ENCODE results near the gene PHF14.
"Not testable (repeated sequence)": the region's sequence is repeated elsewhere in the genome, so short reads cannot be mapped to it uniquely, and the experiment has no call there.

PHF14 gene

GRCh38 chr7:10990748-10991147 lies 17.1 kb downstream of the PHF14 start:
- DNase-seq, result not testable (repeated sequence)

GRCh38 chr7:10995482-10996166 lies 22.0 kb downstream of the PHF14 start:
- not testable (repeated sequence) for DNase-seq

GRCh38 chr7:10998996-10999757 lies 25.5 kb downstream of the PHF14 start:
- DNase-seq, result no peak

GRCh38 chr7:11005202-11005601 lies 31.5 kb downstream of the PHF14 start:
- no peak for DNase-seq

- DNase-seq, result no peak
Measured at GRCh38 chr7:11006291-11006690, 32.6 kb downstream of the PHF14 start.

- DNase-seq, result no peak
Measured at GRCh38 chr7:11009631-11010030, 36.0 kb downstream of the PHF14 start.

- no peak for DNase-seq
Measured at GRCh38 chr7:11021468-11021867, 47.8 kb downstream of the PHF14 start.

GRCh38 chr7:11026452-11027359 lies 53.0 kb downstream of the PHF14 start:
- DNase-seq, result no peak

- no peak for DNase-seq
Measured at GRCh38 chr7:11035661-11036060, 62.0 kb downstream of the PHF14 start.

- no peak for DNase-seq
Measured at GRCh38 chr7:11039974-11040373, 66.3 kb downstream of the PHF14 start.

GRCh38 chr7:11054033-11054432 lies 80.4 kb downstream of the PHF14 start:
- DNase-seq, result no peak

GRCh38 chr7:11060893-11061292 lies 87.2 kb downstream of the PHF14 start:
- DNase-seq, result no peak

- no peak for DNase-seq
Measured at GRCh38 chr7:11062110-11062509, 88.4 kb downstream of the PHF14 start.

- DNase-seq, result no peak
Measured at GRCh38 chr7:11069591-11069990, 95.9 kb downstream of the PHF14 start.

GRCh38 chr7:11077816-11078215 lies 104.1 kb downstream of the PHF14 start:
- DNase-seq, result no peak

GRCh38 chr7:11078247-11078834 lies 104.7 kb downstream of the PHF14 start:
- no peak for DNase-seq

- DNase-seq, result no peak
Measured at GRCh38 chr7:11079907-11080306, 106.2 kb downstream of the PHF14 start.

GRCh38 chr7:11082121-11082520 lies 108.4 kb downstream of the PHF14 start:
- no peak for DNase-seq

- no peak for DNase-seq
Measured at GRCh38 chr7:11082552-11083213, 109.0 kb downstream of the PHF14 start.

- no peak for DNase-seq
Measured at GRCh38 chr7:11083214-11083568, 109.5 kb downstream of the PHF14 start.

- no peak for DNase-seq
Measured at GRCh38 chr7:11104578-11104977, 130.9 kb downstream of the PHF14 start.

- DNase-seq, result no peak
Measured at GRCh38 chr7:11109659-11110058, 136.0 kb downstream of the PHF14 start.
